ENCODE results near the gene MRPL51. TPM values are rescaled to one million over a fixed set of nuclear protein-coding genes. Genes with fewer than 3 reads are reported as not detected.

The MRPL51 gene
- total RNA-seq, 2 donors from 2014 or later: 87.7 to 104 TPM

DNA sequence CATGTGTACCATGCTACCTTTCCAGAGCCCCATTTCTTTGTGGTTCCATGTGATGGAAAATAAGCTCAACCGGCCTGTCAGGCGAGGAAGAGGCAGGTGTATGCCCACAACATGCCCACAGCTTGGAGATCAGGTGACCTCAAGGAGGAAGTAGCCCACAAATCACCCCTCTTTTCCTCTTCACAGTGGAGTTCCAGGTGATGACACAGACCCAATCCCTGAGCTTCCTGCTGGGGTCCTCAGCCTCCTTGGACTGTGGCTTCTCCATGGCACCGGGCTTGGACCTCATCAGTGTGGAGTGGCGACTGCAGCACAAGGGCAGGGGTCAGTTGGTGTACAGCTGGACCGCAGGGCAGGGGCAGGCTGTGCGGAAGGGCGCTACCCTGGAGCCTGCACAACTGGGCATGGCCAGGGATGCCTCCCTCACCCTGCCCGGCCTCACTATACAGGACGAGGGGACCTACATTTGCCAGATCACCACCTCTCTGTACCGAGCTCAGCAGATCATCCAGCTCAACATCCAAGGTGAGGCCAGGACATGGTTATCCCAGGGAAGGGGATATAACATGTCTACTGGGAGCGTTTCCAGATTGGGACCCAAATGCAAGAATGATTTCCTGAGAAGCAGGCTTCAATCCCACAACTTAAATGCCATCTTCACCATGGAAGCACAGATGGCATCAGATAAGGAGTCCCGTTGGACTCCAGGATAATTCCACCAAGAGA is 35.7 kb downstream of the MRPL51 start:
- H3K36me3 ChIP-seq: peaks cover 64% of the 10 kb centered on the region
- peaks cover 0 to 32% of the 10 kb centered on the region in 2 donors for H3K4me1 ChIP-seq
- TF ChIP-seq, protein P1, sequence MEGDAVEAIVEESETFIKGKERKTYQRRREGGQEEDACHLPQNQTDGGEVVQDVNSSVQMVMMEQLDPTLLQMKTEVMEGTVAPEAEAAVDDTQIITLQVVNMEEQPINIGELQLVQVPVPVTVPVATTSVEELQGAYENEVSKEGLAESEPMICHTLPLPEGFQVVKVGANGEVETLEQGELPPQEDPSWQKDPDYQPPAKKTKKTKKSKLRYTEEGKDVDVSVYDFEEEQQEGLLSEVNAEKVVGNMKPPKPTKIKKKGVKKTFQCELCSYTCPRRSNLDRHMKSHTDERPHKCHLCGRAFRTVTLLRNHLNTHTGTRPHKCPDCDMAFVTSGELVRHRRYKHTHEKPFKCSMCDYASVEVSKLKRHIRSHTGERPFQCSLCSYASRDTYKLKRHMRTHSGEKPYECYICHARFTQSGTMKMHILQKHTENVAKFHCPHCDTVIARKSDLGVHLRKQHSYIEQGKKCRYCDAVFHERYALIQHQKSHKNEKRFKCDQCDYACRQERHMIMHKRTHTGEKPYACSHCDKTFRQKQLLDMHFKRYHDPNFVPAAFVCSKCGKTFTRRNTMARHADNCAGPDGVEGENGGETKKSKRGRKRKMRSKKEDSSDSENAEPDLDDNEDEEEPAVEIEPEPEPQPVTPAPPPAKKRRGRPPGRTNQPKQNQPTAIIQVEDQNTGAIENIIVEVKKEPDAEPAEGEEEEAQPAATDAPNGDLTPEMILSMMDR (IDR thresholded peaks at IDR 0.05): no peak
- H3K27me3 ChIP-seq: no peaks in the 10 kb centered on the region
- H3K4me3 ChIP-seq: no peak overlapping the region
- no peak overlapping the region for H3K27ac ChIP-seq
- no peak for DNase-seq (ENCODE audit: low spot score)
- no peaks in the 10 kb centered on the region for H3K9me3 ChIP-seq

DNA sequence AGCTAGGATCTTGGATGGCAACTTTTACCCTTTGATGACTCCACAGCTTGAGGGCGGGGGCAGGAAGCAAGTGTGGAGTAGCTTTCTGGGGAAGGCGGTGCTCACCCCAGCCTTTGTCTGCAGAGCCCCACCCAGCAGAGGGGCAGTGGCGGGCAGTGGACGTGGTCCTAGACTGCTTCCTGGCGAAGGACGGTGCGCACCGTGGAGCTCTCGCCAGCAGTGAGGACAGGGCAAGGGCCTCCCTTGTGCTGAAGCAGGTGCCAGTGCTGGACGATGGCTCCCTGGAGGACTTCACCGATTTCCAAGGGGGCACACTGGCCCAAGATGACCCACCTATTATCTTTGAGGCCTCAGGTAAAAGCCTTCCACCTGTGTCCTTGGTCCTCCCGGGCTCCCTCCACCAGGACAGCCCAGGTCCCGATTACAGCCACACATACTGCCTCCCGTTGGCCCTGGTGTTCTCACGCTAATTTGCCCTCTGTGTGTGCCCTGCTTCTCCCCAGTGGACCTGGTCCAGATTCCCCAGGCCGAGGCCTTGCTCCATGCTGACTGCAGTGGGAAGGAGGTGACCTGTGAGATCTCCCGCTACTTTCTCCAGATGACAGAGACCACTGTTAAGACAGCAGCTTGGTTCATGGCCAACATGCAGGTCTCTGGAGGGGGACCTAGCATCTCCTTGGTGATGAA is 40.0 kb downstream of the MRPL51 start:
- peaks cover 0 to 30% of the 10 kb centered on the region in 2 donors for H3K4me1 ChIP-seq
- peak overlapping the region; percentile 54 to 71 for H3K4me3 ChIP-seq
- TF ChIP-seq, protein P1 (IDR thresholded peaks at IDR 0.05): no peak
- peak overlapping the region; percentile 95 to 97 for H3K27ac ChIP-seq
- no peak for DNase-seq (ENCODE audit: low spot score)
- no peaks in the 10 kb centered on the region for H3K27me3 ChIP-seq
- no peaks in the 10 kb centered on the region for H3K9me3 ChIP-seq
- peaks cover 21% of the 10 kb centered on the region for H3K36me3 ChIP-seq

DNA sequence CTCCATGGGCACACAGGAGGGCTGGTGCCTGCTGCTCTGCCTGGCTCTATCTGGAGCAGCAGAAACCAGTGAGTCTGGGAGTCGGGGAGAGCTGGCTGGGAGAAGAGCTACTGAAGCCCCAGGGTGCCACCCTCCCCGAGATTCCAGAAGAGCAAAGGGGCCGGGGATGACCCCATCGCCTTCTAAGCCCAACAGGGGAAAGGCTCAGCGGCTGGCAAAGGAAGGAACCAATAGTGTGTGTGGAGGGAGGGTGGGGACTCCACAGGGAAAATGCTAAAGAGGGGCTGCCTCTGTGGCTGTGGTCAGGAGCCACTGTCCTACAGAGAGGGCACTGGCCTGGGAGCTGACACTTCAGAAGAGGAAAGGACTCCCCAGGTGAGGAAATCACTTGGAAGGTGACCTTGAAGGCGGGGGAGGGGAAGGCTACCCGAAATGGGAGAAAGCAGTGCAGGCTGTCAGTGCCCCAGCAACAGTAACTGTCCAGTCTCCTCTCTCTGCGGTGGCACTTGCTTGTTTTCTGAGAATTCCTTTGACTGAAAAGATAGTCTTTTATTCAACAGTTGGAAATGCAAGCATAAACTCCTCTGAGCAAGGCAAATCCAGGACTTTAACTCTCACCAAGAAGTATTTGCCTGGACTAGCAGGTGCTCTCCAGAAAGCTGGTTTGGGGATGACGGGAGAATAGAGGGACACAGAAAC is 40.7 kb downstream of the MRPL51 start:
- Histone ChIP-seq H3K36me3 (peaks cover 14% of the 10 kb centered on the region), H3K4me1 (peaks cover 0 to 30% of the 10 kb centered on the region in 2 donors)
- DNase-seq (ENCODE audit: low spot score): no peak

DNA sequence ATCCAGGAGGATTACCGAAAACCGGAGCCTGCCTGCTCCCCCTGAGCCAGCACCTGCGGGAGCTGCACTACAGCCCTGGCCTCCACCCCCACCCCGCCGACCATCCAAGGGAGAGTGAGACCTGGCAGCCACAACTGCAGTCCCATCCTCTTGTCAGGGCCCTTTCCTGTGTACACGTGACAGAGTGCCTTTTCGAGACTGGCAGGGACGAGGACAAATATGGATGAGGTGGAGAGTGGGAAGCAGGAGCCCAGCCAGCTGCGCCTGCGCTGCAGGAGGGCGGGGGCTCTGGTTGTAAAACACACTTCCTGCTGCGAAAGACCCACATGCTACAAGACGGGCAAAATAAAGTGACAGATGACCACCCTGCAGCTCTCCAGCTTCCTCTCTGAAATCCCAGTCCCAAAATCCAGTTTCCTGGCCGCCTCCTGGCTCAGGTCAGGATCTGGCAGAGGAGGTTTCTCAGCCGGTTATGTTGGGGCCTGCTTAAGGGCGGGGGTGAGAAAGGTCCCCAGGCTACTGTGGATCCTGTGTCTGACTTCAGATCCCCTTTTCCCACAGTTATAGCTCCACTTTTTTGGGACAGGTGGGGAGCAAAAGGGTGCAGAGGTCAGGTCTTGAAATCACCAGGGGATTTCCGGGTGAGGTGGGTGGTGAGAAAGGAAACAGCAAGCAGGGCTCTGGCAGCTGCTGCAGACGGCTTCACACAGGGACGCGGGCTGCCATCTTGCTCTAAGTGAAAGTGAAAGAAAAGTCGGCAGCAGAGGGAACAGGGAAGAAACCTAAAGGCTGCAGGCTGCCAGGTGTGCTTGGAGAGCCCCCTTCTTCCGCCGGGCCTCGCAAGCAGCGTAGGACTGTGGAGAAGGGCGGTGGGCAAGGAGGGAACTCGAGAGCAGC is 41.5 kb downstream of the MRPL51 start, which contains the start of gene TAPBPL:
TSS of gene TAPBPL (plus strand) at position 695 of the 897 bp plus-strand sequence. CDS start 207 bp downstream, outside the sequence.
- H3K4me1 ChIP-seq: peaks cover 0 to 30% of the 10 kb centered on the region in 2 donors

More for the DNA sequence above, 40.7 kb downstream of the MRPL51 start:
- H3K9me3 ChIP-seq: no peaks in the 10 kb centered on the region
- no peaks in the 10 kb centered on the region for H3K27me3 ChIP-seq
- peak overlapping the region; percentile 95 to 97 for H3K27ac ChIP-seq
- TF ChIP-seq, protein P1 (IDR thresholded peaks at IDR 0.05): no peak
- H3K4me3 ChIP-seq: peak overlapping the region; percentile 54 to 71

More for the DNA sequence above, 41.5 kb downstream of the MRPL51 start, which contains the start of gene TAPBPL:
- Histone ChIP-seq H3K4me3 (peak within 1 kb of the TSS; percentile 54 to 71), H3K36me3 (peaks cover 7% of the 10 kb centered on the region), H3K27ac (peak within 1 kb of the TSS; percentile 95 to 97), H3K27me3 (no peaks in the 10 kb centered on the region), H3K9me3 (no peaks in the 10 kb centered on the region)
- TF ChIP-seq, protein P1 (IDR thresholded peaks at IDR 0.05): no peak
- DNase-seq (ENCODE audit: low spot score): peak; percentile 92

Measured in right atrium auricular region (tissue), 2 donors.